ENCODE data around the gene AXIN1. TPM values are rescaled to one million over a fixed set of nuclear protein-coding genes. Genes with fewer than 3 reads are reported as not detected.

AXIN1 gene
- total RNA-seq, 1 experiment from 2014 or later, result 53.3 TPM

DNA sequence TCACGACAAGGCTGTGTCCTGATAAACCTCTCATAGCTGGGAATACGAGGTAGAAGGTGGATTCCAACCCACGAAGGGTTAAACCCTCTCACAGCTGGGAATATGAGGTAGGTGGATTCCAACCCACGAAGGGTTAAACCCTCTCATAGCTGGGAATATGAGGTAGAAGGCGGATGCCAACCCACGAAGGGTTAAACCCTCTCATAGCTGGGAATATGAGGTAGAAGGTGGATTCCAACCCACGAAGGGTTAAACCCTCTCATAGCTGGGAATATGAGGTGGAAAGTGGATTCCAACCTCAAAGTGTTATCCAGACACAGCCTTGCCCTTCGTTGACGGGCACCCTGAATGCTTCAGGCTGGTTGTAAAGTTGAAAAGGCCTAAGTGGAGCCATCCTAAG is 31.0 kb downstream of the AXIN1 start:
- Histone ChIP-seq H3K9me3 (ENCODE audit: control insufficient read depth, insufficient read depth, low read depth, low read length) (no peaks in the 10 kb centered on the region), H3K4me1 (ENCODE audit: control insufficient read depth, insufficient read depth, low read length) (peaks cover 21% of the 10 kb centered on the region), H3K27me3 (ENCODE audit: control insufficient read depth, insufficient read depth, low read length) (no peaks in the 10 kb centered on the region), H3K36me3 (ENCODE audit: control insufficient read depth, insufficient read depth, low read length) (no peaks in the 10 kb centered on the region), H3K4me3 (ENCODE audit: low read depth in 2 of 2, low read length in 2 of 2) (no peak overlapping the region), H3K27ac (ENCODE audit: low read length) (no peak overlapping the region)
- peak; percentile 23; the same call in 1 of the 2 replicates for ATAC-seq
- no peak for DNase-seq (ENCODE audit: low read depth, low spot score)
- ChIA-PET POLR2A (no interaction called here), CTCF (no interaction called here)
- TF ChIP-seq SIN3A (IDR thresholded peaks at IDR 0.05; ENCODE audit: borderline replicate concordance, insufficient read depth, low read depth, low read length) (no peak), POLR2AphosphoS5 (IDR thresholded peaks at IDR 0.05; ENCODE audit: low read depth, low read length) (no peak), REST (IDR thresholded peaks at IDR 0.05; ENCODE audit: insufficient read depth in 1 of 2, low read depth in 2 of 2, low read length in 1 of 2) (no peak), TCF7L2 (IDR thresholded peaks at IDR 0.05; ENCODE audit: low read depth, low read length) (no peak)
- TF ChIP-seq, protein P1, sequence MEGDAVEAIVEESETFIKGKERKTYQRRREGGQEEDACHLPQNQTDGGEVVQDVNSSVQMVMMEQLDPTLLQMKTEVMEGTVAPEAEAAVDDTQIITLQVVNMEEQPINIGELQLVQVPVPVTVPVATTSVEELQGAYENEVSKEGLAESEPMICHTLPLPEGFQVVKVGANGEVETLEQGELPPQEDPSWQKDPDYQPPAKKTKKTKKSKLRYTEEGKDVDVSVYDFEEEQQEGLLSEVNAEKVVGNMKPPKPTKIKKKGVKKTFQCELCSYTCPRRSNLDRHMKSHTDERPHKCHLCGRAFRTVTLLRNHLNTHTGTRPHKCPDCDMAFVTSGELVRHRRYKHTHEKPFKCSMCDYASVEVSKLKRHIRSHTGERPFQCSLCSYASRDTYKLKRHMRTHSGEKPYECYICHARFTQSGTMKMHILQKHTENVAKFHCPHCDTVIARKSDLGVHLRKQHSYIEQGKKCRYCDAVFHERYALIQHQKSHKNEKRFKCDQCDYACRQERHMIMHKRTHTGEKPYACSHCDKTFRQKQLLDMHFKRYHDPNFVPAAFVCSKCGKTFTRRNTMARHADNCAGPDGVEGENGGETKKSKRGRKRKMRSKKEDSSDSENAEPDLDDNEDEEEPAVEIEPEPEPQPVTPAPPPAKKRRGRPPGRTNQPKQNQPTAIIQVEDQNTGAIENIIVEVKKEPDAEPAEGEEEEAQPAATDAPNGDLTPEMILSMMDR (IDR thresholded peaks at IDR 0.05), result no peak
- intact Hi-C loops (cut with micrococcal nuclease; ENCODE audit: unreplicated experiment) (no loop called here), in situ Hi-C loops (cut with HindIII; ENCODE audit: low pct_unique_long_range_greater_than_20kb, low sequenced_read_pairs) (no loop called here)
- no TSS peak for BruUV-seq (replicated peaks)

GRCh38 chr16:320206-320605 is 32.3 kb downstream of the AXIN1 start:
- H3K9me3 ChIP-seq (ENCODE audit: control insufficient read depth, insufficient read depth, low read depth, low read length), result no peaks in the 10 kb centered on the region
- in situ Hi-C loops (cut with HindIII; ENCODE audit: low pct_unique_long_range_greater_than_20kb, low sequenced_read_pairs) (no loop called here), intact Hi-C loops (cut with micrococcal nuclease; ENCODE audit: unreplicated experiment) (no loop called here)
- no peaks in the 10 kb centered on the region for H3K36me3 ChIP-seq (ENCODE audit: control insufficient read depth, insufficient read depth, low read length)
- H3K27me3 ChIP-seq (ENCODE audit: control insufficient read depth, insufficient read depth, low read length), result no peaks in the 10 kb centered on the region
- no peak overlapping the region for H3K27ac ChIP-seq (ENCODE audit: low read length)
- POLR2A ChIA-PET, result no interaction called here
- BruUV-seq (replicated peaks), result no TSS peak
- CTCF ChIA-PET, result no interaction called here
- DNase-seq (ENCODE audit: low read depth, low spot score) (no peak), ATAC-seq (no peak)
- H3K4me1 ChIP-seq (ENCODE audit: control insufficient read depth, insufficient read depth, low read length), result peaks cover 12% of the 10 kb centered on the region
- no peak for TF ChIP-seq SIN3A (IDR thresholded peaks at IDR 0.05; ENCODE audit: borderline replicate concordance, insufficient read depth, low read depth, low read length)
- no peak for TF ChIP-seq REST (IDR thresholded peaks at IDR 0.05; ENCODE audit: insufficient read depth in 1 of 2, low read depth in 2 of 2, low read length in 1 of 2)
- TF ChIP-seq TCF7L2 (IDR thresholded peaks at IDR 0.05; ENCODE audit: low read depth, low read length), result no peak
- TF ChIP-seq, protein P1 (IDR thresholded peaks at IDR 0.05), result no peak
- no peak for TF ChIP-seq POLR2AphosphoS5 (IDR thresholded peaks at IDR 0.05; ENCODE audit: low read depth, low read length)
- no peak overlapping the region for H3K4me3 ChIP-seq (ENCODE audit: low read depth in 2 of 2, low read length in 2 of 2)
